Measurements from ENCODE around the gene MT1E. TPM values are rescaled to one million over a fixed set of nuclear protein-coding genes. Genes with fewer than 3 reads are reported as not detected.
A peak's percentile ranks its signal among the peaks of the same experiment; 100 is the strongest.

Gene MT1E
- total and polyA plus RNA-seq, 2 of the 13 experiments (the other 11 are each of a cell fraction or from before 2014, with no cell fraction given) = 110 to 1,072 TPM

DNA sequence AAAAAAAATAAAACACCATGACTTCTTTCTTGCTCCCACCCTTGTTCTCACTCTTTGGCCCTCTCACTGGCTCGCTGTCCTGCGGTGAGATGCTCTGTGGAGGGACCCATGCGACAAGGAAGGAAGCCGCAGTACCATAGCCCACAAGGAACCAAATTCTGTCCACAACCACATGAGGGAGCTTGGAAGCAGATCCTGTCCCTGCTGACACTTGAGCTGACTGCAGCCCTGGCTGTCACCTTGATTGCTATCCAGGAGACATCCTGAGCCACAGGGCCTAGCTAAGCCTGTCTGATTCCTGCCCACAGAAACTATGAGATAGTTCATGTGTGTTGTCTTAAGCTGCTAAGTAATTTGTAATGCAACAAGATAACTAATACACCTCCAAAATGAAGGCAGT, 22.0 kb upstream of the MT1E start (continued):
- TF ChIP-seq HMGXB3 (CRISPR knock-in tag; IDR thresholded peaks at IDR 0.05; ENCODE audit: borderline replicate concordance) = 0 out of 2 replicates have a peak, but pooled peaks have one; percentile 36
- TF ChIP-seq TBX2 (CRISPR knock-in tag; IDR thresholded peaks at IDR 0.05; ENCODE audit: borderline replicate concordance) = peak; percentile 9; the same call in 1 of the 2 replicates
- TF ChIP-seq, protein P1, sequence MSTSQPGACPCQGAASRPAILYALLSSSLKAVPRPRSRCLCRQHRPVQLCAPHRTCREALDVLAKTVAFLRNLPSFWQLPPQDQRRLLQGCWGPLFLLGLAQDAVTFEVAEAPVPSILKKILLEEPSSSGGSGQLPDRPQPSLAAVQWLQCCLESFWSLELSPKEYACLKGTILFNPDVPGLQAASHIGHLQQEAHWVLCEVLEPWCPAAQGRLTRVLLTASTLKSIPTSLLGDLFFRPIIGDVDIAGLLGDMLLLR (CRISPR knock-in tag; IDR thresholded peaks at IDR 0.05) = no peak
- TF ChIP-seq ZNF687 (CRISPR knock-in tag; IDR thresholded peaks at IDR 0.05) = peak; percentile 18; the same call in 1 of the 2 replicates
- TF ChIP-seq ZNF775 (CRISPR knock-in tag; IDR thresholded peaks at IDR 0.05; ENCODE audit: borderline replicate concordance) = no peak
- TF ChIP-seq, protein P2, sequence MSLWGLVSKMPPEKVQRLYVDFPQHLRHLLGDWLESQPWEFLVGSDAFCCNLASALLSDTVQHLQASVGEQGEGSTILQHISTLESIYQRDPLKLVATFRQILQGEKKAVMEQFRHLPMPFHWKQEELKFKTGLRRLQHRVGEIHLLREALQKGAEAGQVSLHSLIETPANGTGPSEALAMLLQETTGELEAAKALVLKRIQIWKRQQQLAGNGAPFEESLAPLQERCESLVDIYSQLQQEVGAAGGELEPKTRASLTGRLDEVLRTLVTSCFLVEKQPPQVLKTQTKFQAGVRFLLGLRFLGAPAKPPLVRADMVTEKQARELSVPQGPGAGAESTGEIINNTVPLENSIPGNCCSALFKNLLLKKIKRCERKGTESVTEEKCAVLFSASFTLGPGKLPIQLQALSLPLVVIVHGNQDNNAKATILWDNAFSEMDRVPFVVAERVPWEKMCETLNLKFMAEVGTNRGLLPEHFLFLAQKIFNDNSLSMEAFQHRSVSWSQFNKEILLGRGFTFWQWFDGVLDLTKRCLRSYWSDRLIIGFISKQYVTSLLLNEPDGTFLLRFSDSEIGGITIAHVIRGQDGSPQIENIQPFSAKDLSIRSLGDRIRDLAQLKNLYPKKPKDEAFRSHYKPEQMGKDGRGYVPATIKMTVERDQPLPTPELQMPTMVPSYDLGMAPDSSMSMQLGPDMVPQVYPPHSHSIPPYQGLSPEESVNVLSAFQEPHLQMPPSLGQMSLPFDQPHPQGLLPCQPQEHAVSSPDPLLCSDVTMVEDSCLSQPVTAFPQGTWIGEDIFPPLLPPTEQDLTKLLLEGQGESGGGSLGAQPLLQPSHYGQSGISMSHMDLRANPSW (CRISPR knock-in tag; IDR thresholded peaks at IDR 0.05; ENCODE audit: borderline replicate concordance) = no peak
- TF ChIP-seq GFI1 (CRISPR knock-in tag; IDR thresholded peaks at IDR 0.05; ENCODE audit: borderline replicate concordance) = no peak
- no peak for TF ChIP-seq U2AF1 (optimal IDR thresholded peaks at IDR 0.05; ENCODE audit: low read depth, low read length)
- 0 out of 2 replicates have a peak, but pooled peaks have one; percentile 12 for TF ChIP-seq ZNF788 (CRISPR knock-in tag; IDR thresholded peaks at IDR 0.05; ENCODE audit: borderline replicate concordance)
- TF ChIP-seq ZNF891 (CRISPR knock-in tag; IDR thresholded peaks at IDR 0.05) = no peak
- TF ChIP-seq ZNF558 (CRISPR knock-in tag; IDR thresholded peaks at IDR 0.05; ENCODE audit: borderline replicate concordance) = no peak
- peak; percentile 74 for TF ChIP-seq MED1 (CRISPR knock-in tag; IDR thresholded peaks at IDR 0.05)
- TF ChIP-seq ZBTB14 (CRISPR knock-in tag; IDR thresholded peaks at IDR 0.05) = no peak
- TF ChIP-seq ZNF790 (CRISPR knock-in tag; IDR thresholded peaks at IDR 0.05; ENCODE audit: borderline replicate concordance) = no peak
- 0 out of 2 replicates have a peak, but pooled peaks have one; percentile 49 for TF ChIP-seq MXD4 (CRISPR knock-in tag; IDR thresholded peaks at IDR 0.05)
- TF ChIP-seq DMAP1 (CRISPR knock-in tag; IDR thresholded peaks at IDR 0.05) = no peak

All from HepG2 (cell line).